Heart left ventricle (tissue), 16 donors: ENCODE results near the gene ZNF20. TPM values are rescaled to one million over a fixed set of nuclear protein-coding genes. Genes with fewer than 3 reads are reported as not detected.
"Not testable (repeated sequence)": the region's sequence is repeated elsewhere in the genome, so short reads cannot be mapped to it uniquely, and the experiment has no call there.

Experiments
- ATAC-seq, 4 donors: fragments of 200-7000 bp; cut with Tn5 transposase; one replicate each; pipeline ENCODE4 v1.9.1; 2020 to 2022; ENCODE audit warnings: moderate library complexity in 4 of 4, mild to moderate bottlenecking in 3 of 4, moderate number of reproducible peaks in 1 of 4
- DNase-seq, 5 donors: peaks; one replicate each; pipeline ENCODE4 v3.0.0-alpha.2; 2020
- H3K27ac ChIP-seq, 12 donors: fragments of 200-600 bp; sonication (generic) in 4 of 12; one replicate each; pipeline versions ENCODE4 v1.5.0 to v1.8.0; 2016 to 2022; ENCODE audit warnings: mild to moderate bottlenecking in 2 of 12
- H3K27me3 ChIP-seq, 9 donors: fragments of 200-600 bp; sonication (generic) in 2 of 9; one replicate each; pipeline versions ENCODE4 v1.5.1 to v1.8.0; 2016 to 2022; ENCODE audit warnings: mild to moderate bottlenecking in 3 of 9
- H3K36me3 ChIP-seq, 9 donors: fragments of 200-600 bp; sonication (generic) in 2 of 9; one replicate each; pipeline versions ENCODE4 v1.5.0 to v1.8.0; 2018 to 2022; ENCODE audit warnings: mild to moderate bottlenecking in 2 of 9
- H3K4me1 ChIP-seq, 12 donors: fragments of 200-600 bp; sonication (generic) in 4 of 12; one replicate each; pipeline versions ENCODE4 v1.5.0 to v1.8.0; 2016 to 2022; ENCODE audit warnings: mild to moderate bottlenecking in 3 of 12
- H3K4me3 ChIP-seq, 12 donors: fragments of 200-600 bp; sonication (generic) in 4 of 12; one replicate each; pipeline versions ENCODE4 v1.5.0 to v1.8.0; 2017 to 2022; ENCODE audit warnings: mild to moderate bottlenecking in 9 of 12, moderate library complexity in 4 of 12
- H3K9me3 ChIP-seq, 12 donors: fragments of 200-600 bp; sonication (generic) in 4 of 12; one replicate each; pipeline versions ENCODE4 v1.5.0 to v1.8.0; 2016 to 2022; ENCODE audit warnings: mild to moderate bottlenecking in 1 of 12
- POLR2A ChIP-seq, 2 donors: fragments of 450-650 bp; IDR thresholded peaks; one replicate each; pipeline ENCODE4 v1.6.1; 2017; ENCODE audit warnings: antibody characterized with exemption in 2 of 2, mild to moderate bottlenecking in 2 of 2, moderate library complexity in 2 of 2
- WGBS, 4 donors: extraction: QIAGEN DNeasy Blood & Tissue Kit in 2 of 4; methylation state at CpG; one replicate each; pipeline versions ENCODE4 v1.1.5 to v1.1.7; 2013 to 2018; 5-methylcytosine and 5-hydroxymethylcytosine counted together
- intact Hi-C, 10 donors: fragments of 100-400 bp; cut with DNase I; formaldehyde crosslinking; loops; one replicate each; pipeline versions ENCODE4 v1.11.1 to v1.14.2; 2022
- polyA plus RNA-seq, 2 donors: library from polyadenylated mRNA; stranded (reverse); fragments of 200-250 nt; gene quantifications; one replicate each; pipeline ENCODE4 v1.2.3, GENCODE V29; 2013
- total RNA-seq, 9 donors: library from RNA; depleted of rRNA in 2 of 9; stranded (reverse); fragments of >200 nt in 2 of 9; fragmentation: NEBNext Ultra II Directional in 3 of 9; extraction: Animal tissue kit (Norgen Biotek cat#: 25700) in 3 of 9; gene quantifications; one replicate each; pipeline versions ENCODE4 v1.1.0 to v1.2.4, GENCODE V29; 2016 to 2023
- TF ChIP-seq, protein P1 (sequence below), 12 donors: fragments of 200-600 bp; sonication (generic) in 4 of 12; IDR thresholded peaks; one replicate each; pipeline versions ENCODE4 v1.5.0 to v1.8.0; 2018 to 2022; ENCODE audit warnings: antibody characterized with exemption in 12 of 12, mild to moderate bottlenecking in 5 of 12
- donor health status: ischemic (EF 13 %, LVEDD 7.1; RV severe dilation, severe dysfunction).
- donor health status: healthy with polysubstance abuse.
- donor health status: DM: no; HTN: yes; CAD: no.
- donor health status: DM: no; HTN: no; CAD: no.
- donor health status: ischemic (EF 25% LVEDD 6.9; RV normal size, moderate dysfunction).
- donor health status: ischemic (EF 25% LVEDD 5.7; RV mildly dilated, moderate dysfunction).
- donor health status: healthy.
- donor health status: DM: yes; HTN: yes; CAD: no.
- donor health status: ischemic (EF 35%, LVEDD 5.7; RV mildly dilated, moderate dysfunction).
- donor health status: nonischemic (EF 11% LVEDD 7.7; RV severe dilation, severe dysfunction).
- donor health status: DM: yes; HTN: yes; CAD: no.
- donor health status: PGD.
- donor health status: ischemic (EF 29% LVEDD 5.4; RV normal size, mild dysfunction).
- donor health status: nonischemic (EF 23%, LVEDD 6.1; RV moderate dilation, normal function).

ZNF20 gene
- total and polyA plus RNA-seq, 11 donors = 0.63 to 2.7 (median 1.4) TPM; not detected in 3

DNA sequence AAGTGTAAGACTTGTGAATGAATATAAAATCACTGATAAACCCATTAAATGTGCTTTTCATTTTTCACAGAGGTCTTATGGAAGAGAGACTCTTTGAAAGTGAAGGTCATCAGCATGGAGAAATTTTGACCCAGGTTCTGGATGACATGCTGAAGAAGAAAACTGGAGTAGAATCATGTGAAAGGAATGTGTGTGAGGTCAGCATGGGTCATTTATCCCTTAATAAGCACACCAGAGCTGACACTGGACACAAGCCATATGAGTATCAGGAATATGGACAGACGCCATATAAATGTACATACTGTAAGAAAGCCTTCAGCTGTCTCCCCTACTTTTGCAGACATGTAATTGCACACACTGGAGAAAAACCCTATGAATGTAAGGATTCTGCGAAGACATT lies 29.0 kb downstream of the ZNF20 start:
- ATAC-seq = no peak
- no peak for DNase-seq
- Histone ChIP-seq H3K9me3 (peaks cover 0 to 40% (median 3%) of the 10 kb centered on the region in 12 donors), H3K4me3 (no peak overlapping the region), H3K27ac (no peak overlapping the region), H3K27me3 (no peaks in the 10 kb centered on the region), H3K4me1 (no peaks in the 10 kb centered on the region), H3K36me3 (peaks cover 0 to 34% (median 20%) of the 10 kb centered on the region in 9 donors)
- intact Hi-C loops = no loop called here
- 35 to 45% (median 40%) methylated on average over 2 of the region's 2 CpGs for WGBS, 4 donors
- TF ChIP-seq, protein P1, sequence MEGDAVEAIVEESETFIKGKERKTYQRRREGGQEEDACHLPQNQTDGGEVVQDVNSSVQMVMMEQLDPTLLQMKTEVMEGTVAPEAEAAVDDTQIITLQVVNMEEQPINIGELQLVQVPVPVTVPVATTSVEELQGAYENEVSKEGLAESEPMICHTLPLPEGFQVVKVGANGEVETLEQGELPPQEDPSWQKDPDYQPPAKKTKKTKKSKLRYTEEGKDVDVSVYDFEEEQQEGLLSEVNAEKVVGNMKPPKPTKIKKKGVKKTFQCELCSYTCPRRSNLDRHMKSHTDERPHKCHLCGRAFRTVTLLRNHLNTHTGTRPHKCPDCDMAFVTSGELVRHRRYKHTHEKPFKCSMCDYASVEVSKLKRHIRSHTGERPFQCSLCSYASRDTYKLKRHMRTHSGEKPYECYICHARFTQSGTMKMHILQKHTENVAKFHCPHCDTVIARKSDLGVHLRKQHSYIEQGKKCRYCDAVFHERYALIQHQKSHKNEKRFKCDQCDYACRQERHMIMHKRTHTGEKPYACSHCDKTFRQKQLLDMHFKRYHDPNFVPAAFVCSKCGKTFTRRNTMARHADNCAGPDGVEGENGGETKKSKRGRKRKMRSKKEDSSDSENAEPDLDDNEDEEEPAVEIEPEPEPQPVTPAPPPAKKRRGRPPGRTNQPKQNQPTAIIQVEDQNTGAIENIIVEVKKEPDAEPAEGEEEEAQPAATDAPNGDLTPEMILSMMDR (IDR thresholded peaks at IDR 0.05) = no peak
- no peak for TF ChIP-seq POLR2A (IDR thresholded peaks at IDR 0.05)

DNA sequence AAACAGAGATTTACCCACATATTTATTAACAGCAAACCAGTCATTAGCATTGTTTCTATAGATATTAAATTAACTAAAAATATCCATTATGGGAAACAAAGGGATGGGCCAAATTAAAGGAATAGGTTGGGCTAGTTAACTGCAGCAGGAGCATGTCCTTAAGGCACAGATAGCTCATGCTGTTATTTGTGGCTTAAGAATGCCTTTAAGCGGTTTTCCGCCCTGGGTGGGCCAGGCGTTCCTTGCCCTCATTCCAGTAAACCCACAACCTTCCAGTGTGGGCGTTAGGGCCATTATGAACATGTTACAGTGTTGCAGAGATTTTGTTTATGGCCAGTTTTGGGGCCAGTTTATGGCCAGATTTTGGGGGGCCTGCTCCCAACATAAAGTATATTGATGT lies 36.2 kb downstream of the ZNF20 start:
- H3K27me3 ChIP-seq, H3K4me3 ChIP-seq, H3K4me1 ChIP-seq, H3K36me3 ChIP-seq, H3K9me3 ChIP-seq, ATAC-seq, intact Hi-C loops, H3K27ac ChIP-seq, DNase-seq: not testable (repeated sequence)
- 97 to 100% (median 97%) methylated on average over 4 of the region's 4 CpGs for WGBS, 4 donors

DNA sequence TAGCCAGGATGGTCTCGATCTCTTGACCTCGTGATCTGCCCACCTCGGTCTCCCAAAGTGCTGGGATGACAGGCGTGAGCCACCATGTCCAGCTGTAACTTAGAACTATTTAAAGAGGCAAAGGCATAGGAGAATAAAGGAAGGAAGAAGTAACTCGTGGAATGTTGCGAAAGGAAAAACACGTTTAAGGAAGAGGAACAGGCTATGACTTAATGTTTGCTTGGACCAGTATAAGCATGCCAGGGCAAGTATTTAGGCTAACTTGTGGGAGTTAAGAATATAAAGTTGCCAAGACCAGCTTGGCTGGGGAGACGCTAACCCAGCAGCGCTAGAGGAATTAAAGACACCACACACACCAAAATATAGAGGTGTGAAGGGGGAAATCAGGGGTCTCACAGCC lies 42.1 kb downstream of the ZNF20 start:
- H3K4me1 ChIP-seq = peaks cover 0 to 4% (median 0%) of the 10 kb centered on the region in 12 donors
- H3K4me3 ChIP-seq = no peak overlapping the region
- no peaks in the 10 kb centered on the region for H3K36me3 ChIP-seq
- ATAC-seq (no peak), DNase-seq (no peak)
- 90 to 97% (median 92%) methylated on average over 9 of the region's 9 CpGs for WGBS, 4 donors
- H3K27ac ChIP-seq = no peak overlapping the region
- TF ChIP-seq, protein P1 (IDR thresholded peaks at IDR 0.05) = no peak
- no peak for TF ChIP-seq POLR2A (IDR thresholded peaks at IDR 0.05)
- no peaks in the 10 kb centered on the region for H3K9me3 ChIP-seq
- intact Hi-C loops = no loop called here
- no peaks in the 10 kb centered on the region for H3K27me3 ChIP-seq

DNA sequence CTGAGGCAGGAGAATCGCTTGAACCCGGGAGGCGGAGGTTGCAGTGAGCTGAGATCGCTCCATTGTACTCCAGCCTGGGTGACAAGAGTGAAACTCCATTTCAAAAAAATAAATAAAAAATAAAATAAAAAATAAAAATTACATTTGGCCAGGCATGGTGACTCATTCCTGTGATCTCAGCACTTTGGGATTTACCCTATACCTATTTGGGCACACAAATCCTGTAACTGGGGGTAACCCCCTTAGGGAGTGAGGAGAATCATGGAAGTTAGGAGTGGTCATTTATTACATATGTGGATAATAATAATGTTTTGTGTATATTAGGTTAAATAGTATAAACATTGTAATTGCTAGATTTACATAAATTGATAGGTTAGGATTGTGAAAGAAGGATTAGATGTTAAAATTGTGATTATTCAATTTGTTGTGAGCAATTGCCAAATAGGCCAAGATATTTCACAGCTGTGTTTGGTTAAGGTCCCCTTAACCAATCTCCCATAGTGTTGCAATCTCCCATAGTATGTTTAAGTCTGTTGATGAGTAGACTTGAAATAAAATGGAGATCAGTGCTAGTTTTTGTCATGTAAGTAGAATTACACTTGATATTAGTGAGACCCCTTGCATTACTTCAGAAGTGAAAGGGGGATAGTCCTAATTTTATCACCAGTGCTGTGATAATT lies 44.9 kb downstream of the ZNF20 start:
- Histone ChIP-seq H3K9me3 (no peaks in the 10 kb centered on the region), H3K27me3 (no peaks in the 10 kb centered on the region), H3K4me1 (peaks cover 0 to 23% (median 1%) of the 10 kb centered on the region in 12 donors), H3K36me3 (no peaks in the 10 kb centered on the region), H3K4me3 (no peak overlapping the region), H3K27ac (no peak overlapping the region)
- TF ChIP-seq, protein P1 (IDR thresholded peaks at IDR 0.05) = no peak
- no peak for TF ChIP-seq POLR2A (IDR thresholded peaks at IDR 0.05)
- no peak for DNase-seq
- intact Hi-C loops = no loop called here
- ATAC-seq = no peak
- WGBS, 4 donors = 97 to 99% (median 98%) methylated on average over 4 of the region's 4 CpGs

DNA sequence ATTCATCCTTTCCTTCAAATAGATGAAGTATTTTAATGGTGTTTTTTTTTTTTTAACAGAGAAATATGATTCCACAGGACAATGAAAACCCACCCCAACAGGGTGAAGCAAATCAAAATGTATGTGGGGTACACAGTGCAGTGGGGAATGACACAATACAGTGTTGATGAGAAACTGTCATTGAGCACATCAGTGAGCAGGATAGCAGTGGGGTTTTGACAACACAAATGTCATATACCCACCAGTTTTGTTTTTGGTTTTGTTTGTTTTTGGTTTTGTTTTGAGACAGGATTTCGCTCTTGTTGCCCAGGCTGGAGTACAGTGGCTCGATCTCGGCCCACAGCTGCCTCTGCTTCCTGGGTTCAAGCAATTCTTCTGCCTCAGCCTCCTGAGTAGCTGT lies 46.4 kb downstream of the ZNF20 start:
- WGBS, 4 donors = 93 to 98% (median 97%) methylated on average over 3 of the region's 3 CpGs
- H3K4me1 ChIP-seq = peaks cover 0 to 23% (median 1%) of the 10 kb centered on the region in 12 donors

More for the DNA sequence above, 46.4 kb downstream of the ZNF20 start:
- Histone ChIP-seq H3K27me3 (no peaks in the 10 kb centered on the region), H3K36me3 (no peaks in the 10 kb centered on the region), H3K9me3 (no peaks in the 10 kb centered on the region), H3K27ac (no peak overlapping the region), H3K4me3 (no peak overlapping the region)
- no peak for ATAC-seq
- no peak for DNase-seq
- intact Hi-C loops = loop anchor here in 3 of 10 donors (2.0 to 5.0 kb wide), 2 partner anchors 47 to 49 kb away; partner anchors contain the start of gene ZNF20 (in 3 of the 3)
- no peak for TF ChIP-seq POLR2A (IDR thresholded peaks at IDR 0.05)
- TF ChIP-seq, protein P1 (IDR thresholded peaks at IDR 0.05) = no peak
